WTC11 (cell line): ENCODE measurements around the gene BANK1. TPM values are rescaled to one million over a fixed set of nuclear protein-coding genes. Genes with fewer than 3 reads are reported as not detected.

Experiments
- ATAC-seq: fragments of 200-7000 bp; cut with Tn5 transposase; 2 replicates; pipeline ENCODE4 v1.10.0; 2021; ENCODE audit warnings: mild to moderate bottlenecking, moderate library complexity
- CTCF ChIA-PET: fragments of 300-600 bp; sonication (Branson Sonifier 250); formaldehyde crosslinking; loops from one replicate; lab custom pipeline; 2021; ENCODE audit warnings: antibody characterized with exemption; lab: Charles Lee
- POLR2A ChIA-PET: fragments of 350-600 bp; sonication (Branson Sonifier 250); formaldehyde crosslinking; loops from one replicate; lab custom pipeline; 2021; ENCODE audit warnings: antibody characterized with exemption; lab: Charles Lee
- DNase-seq: peaks from one replicate; pipeline ENCODE4 v3.0.0; 2021; ENCODE audit warnings: low spot score
- H3K27ac Mint-ChIP-seq: 2 replicates; pipeline ENCODE4 v1.8.0; 2021; ENCODE audit warnings: mixed read lengths
- H3K27me3 Mint-ChIP-seq: 2 replicates; pipeline ENCODE4 v1.8.0; 2021; ENCODE audit warnings: low read depth, mild to moderate bottlenecking, moderate library complexity, mixed read lengths
- H3K36me3 Mint-ChIP-seq: 2 replicates; pipeline ENCODE4 v1.8.0; 2021; ENCODE audit warnings: mixed read lengths
- H3K4me1 Mint-ChIP-seq: 2 replicates; pipeline ENCODE4 v1.8.0; 2022; ENCODE audit warnings: mixed read lengths
- H3K4me3 Mint-ChIP-seq: 2 replicates; pipeline ENCODE4 v1.8.0; 2021; ENCODE audit warnings: mild to moderate bottlenecking, moderate library complexity, mixed read lengths
- H3K9me3 Mint-ChIP-seq: 2 replicates; pipeline ENCODE4 v1.8.0; 2021; ENCODE audit warnings: mixed read lengths
- CBFB ChIP-seq: sonication (generic); formaldehyde crosslinking; IDR thresholded peaks from 2 replicates; pipeline ENCODE4 v1.8.1; 2022; ENCODE audit warnings: mild to moderate bottlenecking, low read depth, missing genetic modification reagents
- CREB1 ChIP-seq: sonication (generic); formaldehyde crosslinking; IDR thresholded peaks from 2 replicates; pipeline ENCODE4 v1.8.0; 2023; ENCODE audit warnings: mild to moderate bottlenecking, missing genetic modification reagents
- ESRRA ChIP-seq: sonication (generic); formaldehyde crosslinking; IDR thresholded peaks from 2 replicates; pipeline ENCODE4 v1.8.1; 2022; ENCODE audit warnings: mild to moderate bottlenecking, missing genetic modification reagents, borderline replicate concordance
- ETV6 ChIP-seq: sonication (generic); formaldehyde crosslinking; IDR thresholded peaks from 2 replicates; pipeline ENCODE4 v1.8.1; 2022; ENCODE audit warnings: mild to moderate bottlenecking, missing genetic modification reagents
- FOXK1 ChIP-seq: sonication (generic); formaldehyde crosslinking; IDR thresholded peaks from 2 replicates; pipeline ENCODE4 v1.8.0; 2022; ENCODE audit warnings: mild to moderate bottlenecking, moderate library complexity, missing genetic modification reagents
- NR1H2 ChIP-seq: sonication (generic); formaldehyde crosslinking; IDR thresholded peaks from 2 replicates; pipeline ENCODE4 v1.9.0; 2021; ENCODE audit warnings: mild to moderate bottlenecking, moderate library complexity, missing genetic modification reagents
- NR3C1 ChIP-seq: sonication (generic); formaldehyde crosslinking; conservative IDR thresholded peaks from 2 replicates; pipeline ENCODE4 v1.8.1; 2023; ENCODE audit warnings: low read depth, mild to moderate bottlenecking, missing genetic modification reagents
- SMAD4 ChIP-seq: sonication (generic); formaldehyde crosslinking; IDR thresholded peaks from 2 replicates; pipeline ENCODE4 v1.8.0; 2022; ENCODE audit warnings: mild to moderate bottlenecking, missing genetic modification reagents
- TEAD1 ChIP-seq: sonication (generic); formaldehyde crosslinking; IDR thresholded peaks from 2 replicates; pipeline ENCODE4 v1.8.0; 2022; ENCODE audit warnings: mild to moderate bottlenecking, missing genetic modification reagents
- TP53 ChIP-seq: sonication (generic); formaldehyde crosslinking; IDR thresholded peaks from 2 replicates; pipeline ENCODE4 v1.8.1; 2023; ENCODE audit warnings: mild to moderate bottlenecking, missing genetic modification reagents
- ZNF232 ChIP-seq: sonication (generic); formaldehyde crosslinking; IDR thresholded peaks from 2 replicates; pipeline ENCODE4 v1.8.0; 2022; ENCODE audit warnings: mild to moderate bottlenecking, missing genetic modification reagents
- total RNA-seq: library from RNA; stranded (reverse); gene quantifications from 3 replicates; pipeline ENCODE4 v1.2.3, GENCODE V29; 2021
- TF ChIP-seq, protein P1 (sequence below): fragments of 250-450 bp; sonication (Bioruptor Pico); IDR thresholded peaks from 2 replicates; pipeline ENCODE4 v1.8.0; 2021; ENCODE audit warnings: mild to moderate bottlenecking
- TF ChIP-seq, protein P2 (sequence below): sonication (generic); formaldehyde crosslinking; IDR thresholded peaks from 2 replicates; pipeline ENCODE4 v1.8.1; 2023; ENCODE audit warnings: mild to moderate bottlenecking, missing genetic modification reagents
- TF ChIP-seq, protein P3 (sequence below): sonication (generic); formaldehyde crosslinking; conservative IDR thresholded peaks from 2 replicates; pipeline ENCODE4 v1.8.1; 2023; ENCODE audit warnings: mild to moderate bottlenecking, low read depth, missing genetic modification reagents, moderate library complexity
- TF ChIP-seq, protein P4 (sequence below): fragments of 250-450 bp; sonication (Bioruptor Pico); IDR thresholded peaks from 2 replicates; pipeline ENCODE4 v1.9.0; 2021; ENCODE audit warnings: mild to moderate bottlenecking
- TF ChIP-seq, protein P5 (sequence below): fragments of 250-450 bp; sonication (Bioruptor Pico); IDR thresholded peaks from 2 replicates; pipeline ENCODE4 v2.1.2; 2022; ENCODE audit warnings: mild to moderate bottlenecking, moderate library complexity
- TF ChIP-seq, protein P6 (sequence below): sonication (generic); formaldehyde crosslinking; IDR thresholded peaks from 2 replicates; pipeline ENCODE4 v1.8.1; 2023; ENCODE audit warnings: mild to moderate bottlenecking, missing genetic modification reagents, borderline replicate concordance
- TF ChIP-seq, protein P7 (sequence below): fragments of 250-450 bp; sonication (Bioruptor Pico); IDR thresholded peaks from 2 replicates; pipeline ENCODE4 v1.9.0; 2021; ENCODE audit warnings: moderate library complexity, mild to moderate bottlenecking, inconsistent platforms, borderline replicate concordance
- TF ChIP-seq, protein P8 (sequence below): fragments of 250-450 bp; sonication (Bioruptor Pico); IDR thresholded peaks from 2 replicates; pipeline ENCODE4 v1.9.0; 2021; ENCODE audit warnings: mild to moderate bottlenecking

BANK1 gene
- total RNA-seq, 1 experiment from 2014 or later, result 0.68 TPM

DNA sequence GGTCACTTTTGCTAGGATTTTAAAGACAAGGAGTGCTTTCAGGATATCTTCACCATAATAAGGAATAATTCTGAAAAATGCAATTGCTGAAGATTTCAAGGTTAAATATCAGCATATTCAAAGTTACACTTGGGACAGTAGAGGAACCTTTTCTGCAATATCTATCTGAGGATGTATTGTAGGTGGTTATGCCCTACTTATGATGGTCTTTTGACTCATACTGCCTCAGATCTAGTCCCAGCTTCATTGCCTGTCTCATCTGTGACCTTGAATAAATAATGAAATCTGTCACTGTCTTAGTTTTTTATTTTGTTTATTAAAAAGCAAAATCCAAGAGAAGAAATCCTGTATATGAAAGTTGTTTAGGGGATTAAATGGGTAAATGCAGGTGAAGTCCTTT is 2.9 kb downstream of the BANK1 start (continued):
- TF ChIP-seq, protein P1, sequence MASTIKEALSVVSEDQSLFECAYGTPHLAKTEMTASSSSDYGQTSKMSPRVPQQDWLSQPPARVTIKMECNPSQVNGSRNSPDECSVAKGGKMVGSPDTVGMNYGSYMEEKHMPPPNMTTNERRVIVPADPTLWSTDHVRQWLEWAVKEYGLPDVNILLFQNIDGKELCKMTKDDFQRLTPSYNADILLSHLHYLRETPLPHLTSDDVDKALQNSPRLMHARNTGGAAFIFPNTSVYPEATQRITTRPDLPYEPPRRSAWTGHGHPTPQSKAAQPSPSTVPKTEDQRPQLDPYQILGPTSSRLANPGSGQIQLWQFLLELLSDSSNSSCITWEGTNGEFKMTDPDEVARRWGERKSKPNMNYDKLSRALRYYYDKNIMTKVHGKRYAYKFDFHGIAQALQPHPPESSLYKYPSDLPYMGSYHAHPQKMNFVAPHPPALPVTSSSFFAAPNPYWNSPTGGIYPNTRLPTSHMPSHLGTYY (CRISPR knock-in tag), result no peak
- TF ChIP-seq, protein P2, sequence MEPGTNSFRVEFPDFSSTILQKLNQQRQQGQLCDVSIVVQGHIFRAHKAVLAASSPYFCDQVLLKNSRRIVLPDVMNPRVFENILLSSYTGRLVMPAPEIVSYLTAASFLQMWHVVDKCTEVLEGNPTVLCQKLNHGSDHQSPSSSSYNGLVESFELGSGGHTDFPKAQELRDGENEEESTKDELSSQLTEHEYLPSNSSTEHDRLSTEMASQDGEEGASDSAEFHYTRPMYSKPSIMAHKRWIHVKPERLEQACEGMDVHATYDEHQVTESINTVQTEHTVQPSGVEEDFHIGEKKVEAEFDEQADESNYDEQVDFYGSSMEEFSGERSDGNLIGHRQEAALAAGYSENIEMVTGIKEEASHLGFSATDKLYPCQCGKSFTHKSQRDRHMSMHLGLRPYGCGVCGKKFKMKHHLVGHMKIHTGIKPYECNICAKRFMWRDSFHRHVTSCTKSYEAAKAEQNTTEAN (CRISPR knock-in tag), result no peak
- no peak for TF ChIP-seq ZNF232 (CRISPR knock-in tag)
- TF ChIP-seq, protein P3, sequence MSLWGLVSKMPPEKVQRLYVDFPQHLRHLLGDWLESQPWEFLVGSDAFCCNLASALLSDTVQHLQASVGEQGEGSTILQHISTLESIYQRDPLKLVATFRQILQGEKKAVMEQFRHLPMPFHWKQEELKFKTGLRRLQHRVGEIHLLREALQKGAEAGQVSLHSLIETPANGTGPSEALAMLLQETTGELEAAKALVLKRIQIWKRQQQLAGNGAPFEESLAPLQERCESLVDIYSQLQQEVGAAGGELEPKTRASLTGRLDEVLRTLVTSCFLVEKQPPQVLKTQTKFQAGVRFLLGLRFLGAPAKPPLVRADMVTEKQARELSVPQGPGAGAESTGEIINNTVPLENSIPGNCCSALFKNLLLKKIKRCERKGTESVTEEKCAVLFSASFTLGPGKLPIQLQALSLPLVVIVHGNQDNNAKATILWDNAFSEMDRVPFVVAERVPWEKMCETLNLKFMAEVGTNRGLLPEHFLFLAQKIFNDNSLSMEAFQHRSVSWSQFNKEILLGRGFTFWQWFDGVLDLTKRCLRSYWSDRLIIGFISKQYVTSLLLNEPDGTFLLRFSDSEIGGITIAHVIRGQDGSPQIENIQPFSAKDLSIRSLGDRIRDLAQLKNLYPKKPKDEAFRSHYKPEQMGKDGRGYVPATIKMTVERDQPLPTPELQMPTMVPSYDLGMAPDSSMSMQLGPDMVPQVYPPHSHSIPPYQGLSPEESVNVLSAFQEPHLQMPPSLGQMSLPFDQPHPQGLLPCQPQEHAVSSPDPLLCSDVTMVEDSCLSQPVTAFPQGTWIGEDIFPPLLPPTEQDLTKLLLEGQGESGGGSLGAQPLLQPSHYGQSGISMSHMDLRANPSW (CRISPR knock-in tag), result no peak
- no peak for TF ChIP-seq ESRRA (CRISPR knock-in tag)
- TF ChIP-seq, protein P4, sequence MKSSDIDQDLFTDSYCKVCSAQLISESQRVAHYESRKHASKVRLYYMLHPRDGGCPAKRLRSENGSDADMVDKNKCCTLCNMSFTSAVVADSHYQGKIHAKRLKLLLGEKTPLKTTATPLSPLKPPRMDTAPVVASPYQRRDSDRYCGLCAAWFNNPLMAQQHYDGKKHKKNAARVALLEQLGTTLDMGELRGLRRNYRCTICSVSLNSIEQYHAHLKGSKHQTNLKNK (CRISPR knock-in tag), result no peak
- TF ChIP-seq NR3C1 (CRISPR knock-in tag), result no peak
- TF ChIP-seq, protein P5, sequence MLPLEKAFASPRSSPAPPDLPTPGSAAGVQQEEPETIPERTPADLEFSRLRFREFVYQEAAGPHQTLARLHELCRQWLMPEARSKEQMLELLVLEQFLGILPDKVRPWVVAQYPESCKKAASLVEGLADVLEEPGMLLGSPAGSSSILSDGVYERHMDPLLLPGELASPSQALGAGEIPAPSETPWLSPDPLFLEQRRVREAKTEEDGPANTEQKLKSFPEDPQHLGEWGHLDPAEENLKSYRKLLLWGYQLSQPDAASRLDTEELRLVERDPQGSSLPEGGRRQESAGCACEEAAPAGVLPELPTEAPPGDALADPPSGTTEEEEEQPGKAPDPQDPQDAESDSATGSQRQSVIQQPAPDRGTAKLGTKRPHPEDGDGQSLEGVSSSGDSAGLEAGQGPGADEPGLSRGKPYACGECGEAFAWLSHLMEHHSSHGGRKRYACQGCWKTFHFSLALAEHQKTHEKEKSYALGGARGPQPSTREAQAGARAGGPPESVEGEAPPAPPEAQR, result no peak
- TF ChIP-seq, protein P6, sequence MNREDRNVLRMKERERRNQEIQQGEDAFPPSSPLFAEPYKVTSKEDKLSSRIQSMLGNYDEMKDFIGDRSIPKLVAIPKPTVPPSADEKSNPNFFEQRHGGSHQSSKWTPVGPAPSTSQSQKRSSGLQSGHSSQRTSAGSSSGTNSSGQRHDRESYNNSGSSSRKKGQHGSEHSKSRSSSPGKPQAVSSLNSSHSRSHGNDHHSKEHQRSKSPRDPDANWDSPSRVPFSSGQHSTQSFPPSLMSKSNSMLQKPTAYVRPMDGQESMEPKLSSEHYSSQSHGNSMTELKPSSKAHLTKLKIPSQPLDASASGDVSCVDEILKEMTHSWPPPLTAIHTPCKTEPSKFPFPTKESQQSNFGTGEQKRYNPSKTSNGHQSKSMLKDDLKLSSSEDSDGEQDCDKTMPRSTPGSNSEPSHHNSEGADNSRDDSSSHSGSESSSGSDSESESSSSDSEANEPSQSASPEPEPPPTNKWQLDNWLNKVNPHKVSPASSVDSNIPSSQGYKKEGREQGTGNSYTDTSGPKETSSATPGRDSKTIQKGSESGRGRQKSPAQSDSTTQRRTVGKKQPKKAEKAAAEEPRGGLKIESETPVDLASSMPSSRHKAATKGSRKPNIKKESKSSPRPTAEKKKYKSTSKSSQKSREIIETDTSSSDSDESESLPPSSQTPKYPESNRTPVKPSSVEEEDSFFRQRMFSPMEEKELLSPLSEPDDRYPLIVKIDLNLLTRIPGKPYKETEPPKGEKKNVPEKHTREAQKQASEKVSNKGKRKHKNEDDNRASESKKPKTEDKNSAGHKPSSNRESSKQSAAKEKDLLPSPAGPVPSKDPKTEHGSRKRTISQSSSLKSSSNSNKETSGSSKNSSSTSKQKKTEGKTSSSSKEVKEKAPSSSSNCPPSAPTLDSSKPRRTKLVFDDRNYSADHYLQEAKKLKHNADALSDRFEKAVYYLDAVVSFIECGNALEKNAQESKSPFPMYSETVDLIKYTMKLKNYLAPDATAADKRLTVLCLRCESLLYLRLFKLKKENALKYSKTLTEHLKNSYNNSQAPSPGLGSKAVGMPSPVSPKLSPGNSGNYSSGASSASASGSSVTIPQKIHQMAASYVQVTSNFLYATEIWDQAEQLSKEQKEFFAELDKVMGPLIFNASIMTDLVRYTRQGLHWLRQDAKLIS (CRISPR knock-in tag), result no peak

DNA sequence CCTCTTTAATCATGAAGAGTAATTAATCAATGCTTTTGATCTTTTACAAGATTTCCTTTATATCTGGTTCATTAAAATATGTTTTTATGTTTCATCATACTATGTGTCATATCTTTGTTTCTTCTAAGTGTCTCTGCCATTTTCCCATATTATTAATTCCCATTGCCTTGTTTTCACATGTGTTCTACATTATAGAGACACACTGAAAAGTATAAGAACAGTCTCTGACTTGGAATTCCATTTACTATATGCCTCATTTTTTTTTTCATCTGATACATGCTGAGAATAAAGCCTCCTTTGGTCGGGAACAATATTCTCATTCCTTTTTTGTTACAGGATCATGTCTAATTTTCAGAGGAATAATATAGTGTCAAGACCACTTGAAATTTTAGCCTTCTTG is 4.3 kb downstream of the BANK1 start:
- ATAC-seq, result no peak
- Mint-ChIP-seq H3K27ac (no peak overlapping the region), H3K4me3 (no peak overlapping the region), H3K27me3 (no peaks in the 10 kb centered on the region), H3K9me3 (peaks cover 10% of the 10 kb centered on the region), H3K4me1 (peaks cover 15% of the 10 kb centered on the region)
- POLR2A ChIA-PET, result no interaction called here
- TF ChIP-seq SMAD4 (CRISPR knock-in tag) (no peak), FOXK1 (no peak), CREB1 (CRISPR knock-in tag) (no peak), NR1H2 (no peak), ZNF232 (CRISPR knock-in tag) (no peak), ETV6 (no peak), TEAD1 (CRISPR knock-in tag) (no peak), ESRRA (CRISPR knock-in tag) (no peak), TP53 (no peak), NR3C1 (CRISPR knock-in tag) (no peak), CBFB (no peak)
- TF ChIP-seq, protein P7, sequence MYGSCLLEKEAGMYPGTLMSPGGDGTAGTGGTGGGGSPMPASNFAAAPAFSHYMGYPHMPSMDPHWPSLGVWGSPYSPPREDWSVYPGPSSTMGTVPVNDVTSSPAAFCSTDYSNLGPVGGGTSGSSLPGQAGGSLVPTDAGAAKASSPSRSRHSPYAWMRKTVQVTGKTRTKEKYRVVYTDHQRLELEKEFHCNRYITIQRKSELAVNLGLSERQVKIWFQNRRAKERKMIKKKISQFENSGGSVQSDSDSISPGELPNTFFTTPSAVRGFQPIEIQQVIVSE, result no peak
- TF ChIP-seq, protein P8, sequence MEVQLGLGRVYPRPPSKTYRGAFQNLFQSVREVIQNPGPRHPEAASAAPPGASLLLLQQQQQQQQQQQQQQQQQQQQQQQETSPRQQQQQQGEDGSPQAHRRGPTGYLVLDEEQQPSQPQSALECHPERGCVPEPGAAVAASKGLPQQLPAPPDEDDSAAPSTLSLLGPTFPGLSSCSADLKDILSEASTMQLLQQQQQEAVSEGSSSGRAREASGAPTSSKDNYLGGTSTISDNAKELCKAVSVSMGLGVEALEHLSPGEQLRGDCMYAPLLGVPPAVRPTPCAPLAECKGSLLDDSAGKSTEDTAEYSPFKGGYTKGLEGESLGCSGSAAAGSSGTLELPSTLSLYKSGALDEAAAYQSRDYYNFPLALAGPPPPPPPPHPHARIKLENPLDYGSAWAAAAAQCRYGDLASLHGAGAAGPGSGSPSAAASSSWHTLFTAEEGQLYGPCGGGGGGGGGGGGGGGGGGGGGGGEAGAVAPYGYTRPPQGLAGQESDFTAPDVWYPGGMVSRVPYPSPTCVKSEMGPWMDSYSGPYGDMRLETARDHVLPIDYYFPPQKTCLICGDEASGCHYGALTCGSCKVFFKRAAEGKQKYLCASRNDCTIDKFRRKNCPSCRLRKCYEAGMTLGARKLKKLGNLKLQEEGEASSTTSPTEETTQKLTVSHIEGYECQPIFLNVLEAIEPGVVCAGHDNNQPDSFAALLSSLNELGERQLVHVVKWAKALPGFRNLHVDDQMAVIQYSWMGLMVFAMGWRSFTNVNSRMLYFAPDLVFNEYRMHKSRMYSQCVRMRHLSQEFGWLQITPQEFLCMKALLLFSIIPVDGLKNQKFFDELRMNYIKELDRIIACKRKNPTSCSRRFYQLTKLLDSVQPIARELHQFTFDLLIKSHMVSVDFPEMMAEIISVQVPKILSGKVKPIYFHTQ, result no peak
- TF ChIP-seq, all 79 proteins: peak for 0
- CTCF ChIA-PET, result no interaction called here
- H3K36me3 Mint-ChIP-seq, result 0 out of 2 replicates have a peak, but pooled peaks cover 2% of the 10 kb centered on the region
- DNase-seq, result no peak
